T-helper 17 cell (primary cell): ENCODE data around the gene EPS8. TPM values are rescaled to one million over a fixed set of nuclear protein-coding genes. Genes with fewer than 3 reads are reported as not detected.
A peak's percentile ranks its signal among the peaks of the same experiment; 100 is the strongest.

ENCODE experiments used
- ATAC-seq: fragments of 150-1000 bp; cut with Tn5 transposase; 2 replicates; pipeline ENCODE4 v1.10.0; 2021; ENCODE audit warnings: mild to moderate bottlenecking, moderate library complexity
- DNase-seq, 3 donors: peaks; one replicate each; pipeline versions ENCODE4 v3.0.0 to v3.0.0-alpha.2; 2020 to 2021
- H3K9me3 ChIP-seq: one replicate; pipeline ENCODE4 v1.7.0; 2013; ENCODE audit warnings: low read length, mild to moderate bottlenecking; ENCODE audit not compliant: control insufficient read depth, poor library complexity, severe bottlenecking
- H3K27ac Mint-ChIP-seq: one replicate; pipeline ENCODE4 v1.8.0; 2022; ENCODE audit warnings: mild to moderate bottlenecking, moderate library complexity, mixed read lengths
- H3K27me3 Mint-ChIP-seq: one replicate; pipeline ENCODE4 v1.8.0; 2022; ENCODE audit warnings: mixed read lengths
- H3K36me3 Mint-ChIP-seq: one replicate; pipeline ENCODE4 v1.8.0; 2022; ENCODE audit warnings: low read depth, mixed read lengths
- H3K4me1 Mint-ChIP-seq: one replicate; pipeline ENCODE4 v1.8.0; 2022; ENCODE audit warnings: mild to moderate bottlenecking, mixed read lengths
- H3K4me3 Mint-ChIP-seq: one replicate; pipeline ENCODE4 v1.8.0; 2022; ENCODE audit warnings: mild to moderate bottlenecking, moderate library complexity, mixed read lengths
- total RNA-seq, 4 donors: library from RNA in 2 of 4; stranded (reverse) in 2 of 4; gene quantifications; one replicate each; pipeline ENCODE4 v1.2.3 and lab custom pipeline; 2022 to 2026

EPS8 gene
- total RNA-seq, 2 donors from 2014 or later = 1.5 to 2.4 TPM

DNA sequence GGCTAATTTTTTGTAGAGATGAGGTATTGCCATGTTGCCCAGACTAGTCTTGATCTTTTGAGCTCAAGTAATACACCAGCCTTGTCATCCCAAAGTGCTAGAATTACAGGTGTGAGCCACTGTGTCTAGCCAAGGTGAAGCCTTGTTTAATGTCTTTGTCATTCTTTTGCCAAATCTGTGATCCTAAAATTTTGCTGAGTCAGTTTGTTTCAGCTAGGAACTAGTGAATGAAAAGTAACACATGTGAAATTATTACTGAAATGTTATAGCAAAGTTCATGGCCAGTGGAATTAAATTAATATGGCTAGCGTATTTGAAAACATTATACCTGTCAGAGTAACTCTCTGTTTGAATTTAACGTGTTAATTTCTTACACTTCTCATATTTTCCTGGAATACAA lies 26.5 kb upstream of the EPS8 start:
- no peaks in the 10 kb centered on the region for H3K9me3 ChIP-seq
- DNase-seq (no peak), ATAC-seq (no peak)
- Mint-ChIP-seq H3K27ac (no peak overlapping the region), H3K27me3 (peaks cover 37% of the 10 kb centered on the region), H3K36me3 (peaks cover 5% of the 10 kb centered on the region), H3K4me3 (no peak overlapping the region), H3K4me1 (peaks cover 3% of the 10 kb centered on the region)

DNA sequence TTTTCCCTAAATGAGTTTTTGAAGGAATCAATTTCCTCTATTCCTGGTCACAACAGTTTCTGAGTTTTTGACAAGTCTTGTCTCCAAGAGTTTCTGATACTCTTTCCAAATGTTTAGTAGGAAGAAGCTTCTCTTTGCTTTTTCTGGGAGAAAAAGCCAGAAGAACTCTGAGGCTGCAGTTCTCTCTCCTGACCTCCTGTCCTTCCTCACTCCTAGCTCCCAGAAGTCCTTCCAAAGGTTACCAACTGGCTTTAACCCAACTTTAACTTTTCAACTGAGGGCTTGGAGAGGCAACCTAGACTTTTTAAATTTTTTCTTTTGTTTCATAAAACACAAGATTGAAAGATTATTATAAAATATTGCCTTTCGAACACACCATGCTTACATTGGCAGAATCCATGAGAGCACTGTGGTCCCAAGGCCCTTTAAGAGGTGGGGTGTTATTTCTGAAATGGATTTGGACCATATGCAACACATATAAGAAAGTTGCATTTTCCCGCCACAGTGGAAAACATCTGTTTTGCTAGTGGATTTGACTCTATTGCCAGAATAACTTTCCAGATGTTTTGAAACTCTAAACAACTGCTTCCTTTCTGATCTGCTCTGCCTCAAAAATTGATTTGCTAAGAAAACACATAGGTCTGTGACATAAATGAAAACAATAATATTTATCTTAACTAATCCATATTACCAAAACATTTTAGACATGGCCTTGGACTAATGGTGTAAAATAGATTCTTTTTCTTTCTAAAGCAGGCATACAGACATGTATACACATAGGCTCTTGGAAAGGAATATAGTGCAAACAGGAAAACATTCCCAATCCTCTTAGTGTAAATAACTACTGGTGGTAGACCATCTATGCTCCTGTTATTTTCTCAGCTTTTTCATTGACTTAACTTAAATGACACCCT lies 22.3 kb upstream of the EPS8 start:
- no peak overlapping the region for H3K27ac Mint-ChIP-seq
- no peaks in the 10 kb centered on the region for H3K36me3 Mint-ChIP-seq
- no peaks in the 10 kb centered on the region for H3K9me3 ChIP-seq
- H3K4me1 Mint-ChIP-seq = no peaks in the 10 kb centered on the region
- H3K4me3 Mint-ChIP-seq = no peak overlapping the region
- H3K27me3 Mint-ChIP-seq = peaks cover 34% of the 10 kb centered on the region
- ATAC-seq (no peak), DNase-seq (no peak)

DNA sequence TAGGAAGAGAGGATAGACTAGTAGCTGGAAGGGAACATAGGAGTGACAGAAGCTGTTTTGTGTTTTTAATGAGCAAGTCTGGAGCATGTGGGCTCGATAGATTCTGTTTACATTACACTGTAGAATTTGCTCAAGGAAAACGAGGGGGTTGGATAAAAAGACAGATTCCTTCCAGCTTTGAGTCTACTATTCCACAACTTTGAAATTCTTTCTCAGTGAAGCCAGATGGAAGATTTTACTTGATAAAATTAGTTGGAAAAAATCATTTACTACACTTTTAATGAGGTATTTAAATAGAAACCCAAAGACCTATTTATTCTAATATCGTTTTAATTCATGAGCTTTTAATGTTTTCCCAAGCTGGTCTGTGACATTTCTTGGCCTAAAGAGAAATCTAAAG lies 19.5 kb upstream of the EPS8 start:
- H3K27me3 Mint-ChIP-seq = peaks cover 37% of the 10 kb centered on the region
- no peaks in the 10 kb centered on the region for H3K4me1 Mint-ChIP-seq
- DNase-seq (no peak), ATAC-seq (no peak)
- H3K9me3 ChIP-seq = no peaks in the 10 kb centered on the region
- no peak overlapping the region for H3K4me3 Mint-ChIP-seq
- no peaks in the 10 kb centered on the region for H3K36me3 Mint-ChIP-seq
- no peak overlapping the region for H3K27ac Mint-ChIP-seq

DNA sequence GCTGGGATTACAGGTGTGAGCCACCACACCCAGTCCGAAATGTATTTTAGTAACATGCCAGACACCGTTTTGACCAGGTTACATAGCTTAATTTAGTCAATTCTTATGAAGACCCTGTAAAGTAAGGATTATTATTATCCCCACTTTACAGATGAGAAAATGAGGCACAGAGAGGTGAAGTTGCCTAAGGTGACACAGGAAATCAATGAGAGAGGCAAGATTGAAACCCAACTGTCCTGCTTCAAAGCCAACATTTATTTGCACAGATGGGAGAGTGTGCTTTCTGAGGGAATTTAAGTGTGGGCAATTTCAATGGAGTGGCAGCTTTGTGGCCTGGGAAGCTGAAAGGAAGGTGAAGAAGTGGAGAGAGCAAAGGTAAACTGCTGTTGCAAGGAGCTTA lies 19.1 kb upstream of the EPS8 start:
- Mint-ChIP-seq H3K4me1 (no peaks in the 10 kb centered on the region), H3K36me3 (no peaks in the 10 kb centered on the region), H3K27me3 (peaks cover 35% of the 10 kb centered on the region), H3K4me3 (no peak overlapping the region), H3K27ac (no peak overlapping the region)
- ATAC-seq (no peak), DNase-seq (no peak)
- H3K9me3 ChIP-seq = no peaks in the 10 kb centered on the region

DNA sequence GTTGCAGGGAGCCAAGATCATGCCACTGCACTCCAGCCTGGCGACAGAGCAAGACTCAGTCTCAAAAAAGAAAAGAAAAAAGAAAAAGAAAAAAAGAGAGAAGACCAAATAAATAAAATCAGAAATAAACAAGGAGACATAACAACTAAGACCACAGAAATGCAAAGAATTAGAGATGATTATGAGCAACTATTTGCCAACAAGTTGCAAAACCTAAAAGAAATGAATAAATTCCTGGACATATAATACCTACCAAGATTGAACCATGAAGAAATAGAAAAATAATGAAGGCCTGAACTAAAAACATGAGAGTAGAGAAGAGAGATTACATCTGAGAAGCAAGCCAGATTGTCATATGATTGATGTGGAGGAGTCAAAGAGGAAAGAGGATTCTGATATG lies 17.6 kb upstream of the EPS8 start:
- Mint-ChIP-seq H3K27ac (no peak overlapping the region), H3K4me3 (no peak overlapping the region), H3K27me3 (peaks cover 30% of the 10 kb centered on the region), H3K36me3 (no peaks in the 10 kb centered on the region), H3K4me1 (no peaks in the 10 kb centered on the region)
- no peak for ATAC-seq
- H3K9me3 ChIP-seq = no peaks in the 10 kb centered on the region
- DNase-seq = no peak

DNA sequence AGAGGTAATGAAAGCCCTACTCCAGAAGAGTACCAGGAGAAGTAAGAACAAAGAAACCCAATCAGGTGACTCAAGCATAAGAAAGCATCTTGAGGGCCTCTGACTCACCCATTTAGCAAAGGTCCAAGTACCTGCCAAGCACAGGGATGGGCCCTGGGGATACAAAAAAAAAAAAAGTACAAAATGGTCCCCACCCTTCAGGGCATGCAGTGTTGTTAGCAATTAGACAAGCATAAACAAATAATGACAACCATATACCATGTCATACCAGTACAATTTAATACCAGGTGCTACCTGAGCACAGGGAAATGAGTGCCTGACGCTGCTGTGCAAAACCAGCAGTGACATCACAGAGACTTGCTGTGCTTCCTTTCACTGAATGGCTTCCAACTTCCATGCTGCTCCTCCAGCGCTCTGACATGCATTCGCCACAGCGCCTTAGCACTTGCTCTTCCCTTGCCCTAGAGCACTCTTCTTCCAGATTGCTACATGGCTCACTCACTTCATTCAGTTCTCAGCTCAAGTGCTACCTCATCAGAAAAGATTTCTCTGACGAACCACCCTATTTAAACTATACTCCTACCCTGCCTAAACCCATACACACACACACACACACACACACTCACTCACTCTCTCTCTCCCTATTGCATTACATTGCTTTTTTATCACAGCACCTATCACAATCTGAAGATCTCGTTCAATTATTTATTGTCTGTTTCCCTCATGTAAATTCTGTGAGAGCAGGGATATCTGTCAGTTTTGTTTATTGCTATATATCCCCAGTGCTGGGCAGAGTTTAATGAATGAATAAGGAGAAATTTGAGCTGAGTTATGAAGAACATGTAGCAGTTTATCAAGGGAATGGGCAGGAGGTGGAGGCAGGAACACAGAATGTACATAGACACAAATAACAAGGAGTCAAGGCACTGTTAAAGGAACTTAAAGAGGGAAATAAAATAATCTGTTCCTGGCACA lies 12.9 kb upstream of the EPS8 start:
- H3K36me3 Mint-ChIP-seq = no peaks in the 10 kb centered on the region
- H3K27ac Mint-ChIP-seq = no peak overlapping the region
- H3K9me3 ChIP-seq = no peaks in the 10 kb centered on the region
- ATAC-seq = no peak
- no peak for DNase-seq
- H3K4me3 Mint-ChIP-seq = no peak overlapping the region
- peaks cover 28% of the 10 kb centered on the region for H3K27me3 Mint-ChIP-seq
- no peaks in the 10 kb centered on the region for H3K4me1 Mint-ChIP-seq

DNA sequence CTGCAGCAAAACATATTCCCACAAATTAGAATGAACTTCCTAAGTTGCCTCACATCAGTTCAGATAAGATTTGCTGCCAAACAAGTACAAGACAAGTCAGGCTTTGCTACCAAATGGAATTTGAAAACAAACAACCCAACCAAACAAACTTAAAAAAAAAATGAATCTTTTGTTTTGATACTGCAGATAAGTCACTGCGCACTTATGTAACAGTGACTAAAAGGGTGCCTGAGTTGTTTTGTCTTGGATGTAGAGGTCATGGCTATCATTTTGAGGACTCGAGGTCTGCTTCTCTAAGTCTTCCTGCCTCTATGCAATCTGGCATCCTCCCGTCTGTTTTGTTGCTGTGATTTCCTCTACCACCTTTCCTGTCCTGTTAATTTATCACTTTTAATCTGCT lies 11.1 kb upstream of the EPS8 start:
- peaks cover 28% of the 10 kb centered on the region for H3K27me3 Mint-ChIP-seq
- no peaks in the 10 kb centered on the region for H3K36me3 Mint-ChIP-seq
- DNase-seq = no peak
- ATAC-seq = no peak
- H3K9me3 ChIP-seq = no peaks in the 10 kb centered on the region
- H3K4me1 Mint-ChIP-seq = peaks cover 2% of the 10 kb centered on the region
- no peak overlapping the region for H3K27ac Mint-ChIP-seq
- H3K4me3 Mint-ChIP-seq = no peak overlapping the region

DNA sequence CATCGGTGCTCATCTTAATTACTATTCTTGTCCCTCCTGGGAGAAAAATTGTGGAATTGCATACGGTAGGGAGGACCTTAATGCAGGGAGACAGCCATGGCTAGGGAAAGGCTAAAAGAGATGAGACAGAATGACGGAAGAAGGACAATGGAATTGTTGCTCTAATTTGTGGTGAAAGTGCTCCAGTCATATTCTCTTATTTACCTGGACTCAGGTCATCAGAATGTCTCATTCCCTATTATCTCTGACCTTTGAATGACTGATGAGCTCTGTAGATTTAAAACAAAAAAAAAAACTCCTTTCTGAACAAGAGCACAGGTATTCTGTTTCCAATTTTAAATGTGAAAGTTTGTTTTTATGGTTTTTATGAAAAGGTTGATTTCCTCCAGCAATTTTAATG lies 8.6 kb upstream of the EPS8 start:
- no peak for ATAC-seq
- H3K27me3 Mint-ChIP-seq = peaks cover 29% of the 10 kb centered on the region
- no peak overlapping the region for H3K4me3 Mint-ChIP-seq
- DNase-seq = no peak
- no peaks in the 10 kb centered on the region for H3K9me3 ChIP-seq
- H3K4me1 Mint-ChIP-seq = peaks cover 2% of the 10 kb centered on the region
- H3K36me3 Mint-ChIP-seq = no peaks in the 10 kb centered on the region
- H3K27ac Mint-ChIP-seq = no peak overlapping the region

DNA sequence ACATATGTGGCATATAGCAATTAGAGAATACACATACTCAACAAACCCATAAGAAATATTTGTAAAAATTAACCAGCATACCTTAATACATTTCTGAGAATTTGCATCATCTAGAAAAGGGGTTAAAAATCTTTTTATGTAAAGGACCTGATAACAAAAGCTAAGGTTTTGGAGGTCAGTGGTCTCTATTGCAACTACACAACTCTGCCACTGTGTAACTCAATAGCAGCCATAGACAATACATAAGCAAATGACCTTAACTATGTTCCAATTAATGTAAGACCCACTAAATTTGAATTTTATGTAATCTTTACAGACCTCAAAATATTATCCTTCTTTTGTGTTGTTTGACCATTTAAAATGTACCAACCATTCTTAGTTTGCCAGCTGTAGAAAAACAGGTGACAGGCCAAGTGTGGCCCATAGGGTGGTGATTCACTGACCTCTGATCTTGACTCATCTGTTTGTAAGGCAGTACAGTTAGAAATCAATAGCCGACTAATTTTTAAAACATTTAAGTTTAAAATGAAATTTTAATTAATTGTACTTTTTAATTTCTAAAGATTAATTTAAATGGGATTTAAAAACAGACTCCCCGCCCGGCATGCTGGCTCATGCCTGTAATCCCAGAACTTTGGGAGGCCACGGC lies 7.4 kb upstream of the EPS8 start:
- no peak overlapping the region for H3K27ac Mint-ChIP-seq
- no peak for DNase-seq
- H3K4me1 Mint-ChIP-seq = peaks cover 2% of the 10 kb centered on the region
- no peaks in the 10 kb centered on the region for H3K36me3 Mint-ChIP-seq
- ATAC-seq = no peak
- H3K4me3 Mint-ChIP-seq = no peak overlapping the region
- no peaks in the 10 kb centered on the region for H3K9me3 ChIP-seq
- H3K27me3 Mint-ChIP-seq = peaks cover 32% of the 10 kb centered on the region

DNA sequence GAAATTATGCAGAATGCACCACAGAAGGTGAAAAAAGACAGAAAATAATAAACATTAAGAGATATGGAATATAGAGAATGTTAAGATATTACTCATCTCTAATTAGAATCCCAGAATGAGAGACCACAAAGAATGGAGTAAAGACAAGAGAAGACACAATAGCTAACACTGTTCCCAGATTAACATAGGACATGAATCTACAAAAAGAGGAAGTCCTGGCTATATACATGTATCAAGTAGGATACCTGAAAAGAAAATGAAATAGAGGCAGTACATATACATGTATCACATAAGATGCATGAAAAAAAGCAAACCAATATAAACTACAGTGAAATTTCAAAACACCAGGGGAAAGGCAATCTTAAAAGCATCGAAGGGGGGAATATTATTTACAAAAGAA lies 5.6 kb upstream of the EPS8 start:
- Mint-ChIP-seq H3K27me3 (peaks cover 39% of the 10 kb centered on the region), H3K27ac (no peak overlapping the region), H3K36me3 (no peaks in the 10 kb centered on the region), H3K4me1 (peaks cover 7% of the 10 kb centered on the region), H3K4me3 (no peak overlapping the region)
- ATAC-seq = no peak
- DNase-seq = no peak
- no peaks in the 10 kb centered on the region for H3K9me3 ChIP-seq

DNA sequence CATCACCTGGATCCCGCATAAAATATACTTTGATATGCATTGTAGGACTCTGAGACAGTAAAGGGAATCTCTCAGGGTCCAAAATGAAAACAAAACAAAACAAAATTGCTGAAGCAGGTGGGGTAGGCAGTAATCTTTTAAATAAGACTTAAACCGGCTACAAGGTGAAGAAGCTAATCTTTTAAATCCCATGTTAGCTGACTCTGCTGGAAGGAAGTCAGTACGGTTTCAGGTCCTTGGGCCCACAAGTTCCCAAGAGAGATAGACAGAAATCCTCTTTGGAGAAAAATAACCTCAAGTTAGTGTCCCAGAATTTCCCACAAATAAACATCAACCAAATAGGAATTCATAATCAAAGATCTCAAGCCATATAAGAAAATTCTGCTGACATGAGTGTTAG lies 5.0 kb upstream of the EPS8 start:
- Mint-ChIP-seq H3K36me3 (no peaks in the 10 kb centered on the region), H3K27ac (no peak overlapping the region), H3K27me3 (peaks cover 35% of the 10 kb centered on the region)

DNA sequence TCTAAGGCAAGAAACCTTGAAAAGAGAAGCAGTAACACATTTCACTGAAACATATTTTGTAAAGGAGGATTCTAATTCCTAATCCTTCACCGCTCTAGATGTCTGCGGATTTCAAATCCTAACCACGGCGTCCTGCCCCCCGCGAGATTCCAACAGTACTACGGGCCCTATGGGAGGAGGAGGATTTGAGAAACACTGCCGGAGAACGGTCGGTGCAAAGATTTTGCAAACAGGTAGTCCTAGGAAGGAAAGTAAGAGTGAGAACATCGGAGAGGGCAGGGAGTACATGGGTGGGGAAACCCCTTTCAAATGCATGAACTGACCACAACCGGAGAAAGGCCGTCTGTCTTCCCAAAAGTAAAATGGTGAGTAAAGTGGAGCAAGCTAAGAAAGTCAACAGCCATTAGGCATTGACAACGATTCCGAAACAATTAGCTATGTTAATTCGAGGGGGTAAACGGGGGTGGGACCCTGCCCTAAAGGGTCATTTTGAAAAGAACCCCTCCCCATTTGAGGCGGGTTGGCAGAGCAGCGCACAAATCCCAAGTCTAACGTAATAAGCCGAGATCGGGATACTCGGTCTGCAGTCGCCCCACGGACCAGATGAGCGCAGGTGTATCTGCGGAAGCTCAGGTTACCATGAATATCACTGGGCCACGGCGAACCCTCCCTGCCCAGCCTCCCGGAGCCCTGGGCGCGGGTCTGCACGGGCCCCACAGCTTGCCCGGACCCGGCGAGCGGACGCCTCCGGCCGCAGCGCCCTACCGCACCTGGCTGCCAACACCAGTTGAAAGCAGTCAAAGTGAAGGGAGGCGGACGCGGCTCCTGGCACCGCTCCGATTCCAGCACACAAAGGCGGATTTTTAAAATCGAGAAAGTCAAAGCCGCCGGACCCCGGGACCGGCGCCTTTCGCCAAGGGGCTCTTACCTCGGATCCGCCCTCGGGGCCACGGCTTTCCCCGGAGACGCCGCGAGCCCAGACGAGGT lies 662 bp downstream of the EPS8 start:
- peak overlapping the region; percentile 98 for H3K4me3 Mint-ChIP-seq
- peak; percentile 30 for ATAC-seq
- peak overlapping the region; percentile 90 for H3K27ac Mint-ChIP-seq
- peak in 2 of 3 donors; percentile 9 to 14 for DNase-seq
- H3K27me3 Mint-ChIP-seq = peaks cover 55% of the 10 kb centered on the region
- H3K9me3 ChIP-seq = no peaks in the 10 kb centered on the region
- H3K36me3 Mint-ChIP-seq = peaks cover 2% of the 10 kb centered on the region
- H3K4me1 Mint-ChIP-seq = peaks cover 20% of the 10 kb centered on the region

More for the DNA sequence above, 5.0 kb upstream of the EPS8 start:
- H3K9me3 ChIP-seq = no peaks in the 10 kb centered on the region
- Mint-ChIP-seq H3K4me3 (peak overlapping the region; percentile 22), H3K4me1 (peaks cover 10% of the 10 kb centered on the region)
- DNase-seq = no peak
- ATAC-seq = no peak
